ENCODE measurements around the gene COL4A1.

GRCh38 chr13:110106726-110107125, 200.2 kb downstream of the COL4A1 start:
- no peak for TF ChIP-seq YY1 (IDR thresholded peaks at IDR 0.05; ENCODE audit: insufficient read depth, insufficient read length)
- no peak for TF ChIP-seq ZNF274 (IDR thresholded peaks at IDR 0.05; ENCODE audit: low read depth, low read length)
- no peak for TF ChIP-seq SUZ12 (IDR thresholded peaks at IDR 0.05; ENCODE audit: extremely low read depth, insufficient read depth, insufficient read length)
